ENCODE data around the gene SLC5A12.

DNA sequence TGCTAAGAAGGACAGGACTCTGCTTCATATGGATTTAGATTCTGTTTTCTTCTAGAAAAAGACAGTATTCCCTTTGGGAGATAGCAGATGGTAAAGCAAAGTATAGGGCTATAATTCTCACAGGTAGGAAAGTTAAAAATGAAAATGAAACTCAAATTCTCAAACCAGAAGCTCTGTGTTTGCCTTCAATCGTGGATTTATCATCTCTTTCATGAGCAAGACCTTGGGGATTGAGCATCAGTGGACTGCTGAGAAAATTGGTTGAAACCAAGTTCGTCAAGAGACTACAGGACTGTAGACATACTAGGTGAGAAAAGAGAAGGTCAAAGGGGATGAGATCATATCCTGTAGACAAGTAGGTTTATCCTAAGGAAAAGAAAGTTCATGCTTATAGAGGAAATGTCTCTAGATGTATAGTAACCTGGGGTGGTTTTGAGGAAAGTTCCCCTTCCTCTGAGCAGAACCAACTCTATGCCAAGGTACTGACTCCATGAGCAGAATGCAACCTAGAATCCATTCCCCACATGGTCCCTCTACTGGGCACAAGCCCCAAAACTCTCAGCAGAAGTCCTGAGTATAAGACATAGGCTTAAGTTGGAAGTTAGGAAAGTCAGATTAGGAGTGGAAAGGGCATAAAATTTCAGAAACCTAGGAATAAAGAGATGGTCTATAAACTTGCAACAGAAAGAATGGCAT, 46.5 kb downstream of the SLC5A12 start:
- TF ChIP-seq MAZ (IDR thresholded peaks at IDR 0.05; ENCODE audit: borderline replicate concordance, low read depth, low read length) (no peak), POLR2A (IDR thresholded peaks at IDR 0.05; ENCODE audit: low read depth, low read length) (no peak), FOS (IDR thresholded peaks at IDR 0.05; ENCODE audit: low read depth, low read length) (no peak), NFE2L2 (IDR thresholded peaks at IDR 0.05; ENCODE audit: low read depth, low read length) (no peak), RAD21 (IDR thresholded peaks at IDR 0.05; ENCODE audit: low read length) (no peak), SMC3 (IDR thresholded peaks at IDR 0.05; ENCODE audit: low read depth, low read length) (no peak)
- TF ChIP-seq, protein P1, sequence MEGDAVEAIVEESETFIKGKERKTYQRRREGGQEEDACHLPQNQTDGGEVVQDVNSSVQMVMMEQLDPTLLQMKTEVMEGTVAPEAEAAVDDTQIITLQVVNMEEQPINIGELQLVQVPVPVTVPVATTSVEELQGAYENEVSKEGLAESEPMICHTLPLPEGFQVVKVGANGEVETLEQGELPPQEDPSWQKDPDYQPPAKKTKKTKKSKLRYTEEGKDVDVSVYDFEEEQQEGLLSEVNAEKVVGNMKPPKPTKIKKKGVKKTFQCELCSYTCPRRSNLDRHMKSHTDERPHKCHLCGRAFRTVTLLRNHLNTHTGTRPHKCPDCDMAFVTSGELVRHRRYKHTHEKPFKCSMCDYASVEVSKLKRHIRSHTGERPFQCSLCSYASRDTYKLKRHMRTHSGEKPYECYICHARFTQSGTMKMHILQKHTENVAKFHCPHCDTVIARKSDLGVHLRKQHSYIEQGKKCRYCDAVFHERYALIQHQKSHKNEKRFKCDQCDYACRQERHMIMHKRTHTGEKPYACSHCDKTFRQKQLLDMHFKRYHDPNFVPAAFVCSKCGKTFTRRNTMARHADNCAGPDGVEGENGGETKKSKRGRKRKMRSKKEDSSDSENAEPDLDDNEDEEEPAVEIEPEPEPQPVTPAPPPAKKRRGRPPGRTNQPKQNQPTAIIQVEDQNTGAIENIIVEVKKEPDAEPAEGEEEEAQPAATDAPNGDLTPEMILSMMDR (conservative IDR thresholded peaks at IDR 0.05; ENCODE audit: low read depth, low read length): no peak
- TF ChIP-seq, protein P2, sequence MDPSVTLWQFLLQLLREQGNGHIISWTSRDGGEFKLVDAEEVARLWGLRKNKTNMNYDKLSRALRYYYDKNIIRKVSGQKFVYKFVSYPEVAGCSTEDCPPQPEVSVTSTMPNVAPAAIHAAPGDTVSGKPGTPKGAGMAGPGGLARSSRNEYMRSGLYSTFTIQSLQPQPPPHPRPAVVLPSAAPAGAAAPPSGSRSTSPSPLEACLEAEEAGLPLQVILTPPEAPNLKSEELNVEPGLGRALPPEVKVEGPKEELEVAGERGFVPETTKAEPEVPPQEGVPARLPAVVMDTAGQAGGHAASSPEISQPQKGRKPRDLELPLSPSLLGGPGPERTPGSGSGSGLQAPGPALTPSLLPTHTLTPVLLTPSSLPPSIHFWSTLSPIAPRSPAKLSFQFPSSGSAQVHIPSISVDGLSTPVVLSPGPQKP (IDR thresholded peaks at IDR 0.05; ENCODE audit: borderline replicate concordance, low read depth, low read length): no peak

Data from IMR-90 (cell line).